ENCODE measurements around the gene ZNF543.

ZNF543 gene

DNA sequence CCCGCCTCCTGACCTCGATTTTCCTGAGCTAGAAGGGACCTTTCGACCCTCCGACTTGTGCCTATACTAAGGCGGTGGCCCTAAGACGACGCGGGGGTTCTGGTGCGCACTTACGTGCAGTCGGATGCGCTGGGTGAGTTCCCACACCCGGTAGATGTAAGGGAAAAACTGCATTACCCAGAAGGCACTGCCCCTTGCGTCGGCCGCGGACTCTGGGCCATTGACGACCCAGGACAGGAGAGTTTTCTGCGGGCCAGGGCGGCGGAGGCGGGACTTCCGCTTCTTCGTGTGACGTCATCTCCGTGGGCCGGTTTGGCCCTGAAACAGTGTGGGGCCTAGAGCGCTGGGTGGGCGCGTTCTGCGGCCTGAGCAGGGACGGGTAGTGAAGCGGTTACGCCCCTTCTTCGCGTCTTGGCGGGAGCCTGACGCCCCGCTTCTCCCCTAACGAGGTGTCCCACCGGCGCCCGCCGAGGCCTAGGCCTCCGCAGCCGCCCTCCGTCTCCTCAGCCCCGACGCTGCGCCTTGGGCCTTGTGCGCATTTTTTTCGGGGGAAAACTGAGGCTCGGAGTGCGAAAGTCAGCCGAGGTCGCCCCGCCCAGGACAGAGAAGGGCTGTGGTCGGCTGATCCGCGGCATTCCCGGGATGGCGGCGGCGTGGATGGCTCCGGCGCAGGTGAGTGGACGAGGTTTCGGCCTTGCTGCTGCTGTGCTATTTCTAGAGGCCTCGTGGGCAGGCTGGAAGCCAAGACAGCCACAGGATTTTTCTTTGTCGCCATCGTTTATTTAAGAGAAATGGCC, 39.9 kb upstream of the ZNF543 start, which contains the start of gene ZNF460:
Gene ZNF460, plus strand, starts transcription at position 321 of the 797 bp plus-strand sequence. Its CDS starts 322 bp downstream, at position 643.
- peak; percentile 98 for DNase-seq (ENCODE audit: low read depth)
- H3K4me3 ChIP-seq (replicated peaks; ENCODE audit: low read depth, low read length) = peak within 1 kb of the TSS; percentile 97
- TF ChIP-seq, protein P1, sequence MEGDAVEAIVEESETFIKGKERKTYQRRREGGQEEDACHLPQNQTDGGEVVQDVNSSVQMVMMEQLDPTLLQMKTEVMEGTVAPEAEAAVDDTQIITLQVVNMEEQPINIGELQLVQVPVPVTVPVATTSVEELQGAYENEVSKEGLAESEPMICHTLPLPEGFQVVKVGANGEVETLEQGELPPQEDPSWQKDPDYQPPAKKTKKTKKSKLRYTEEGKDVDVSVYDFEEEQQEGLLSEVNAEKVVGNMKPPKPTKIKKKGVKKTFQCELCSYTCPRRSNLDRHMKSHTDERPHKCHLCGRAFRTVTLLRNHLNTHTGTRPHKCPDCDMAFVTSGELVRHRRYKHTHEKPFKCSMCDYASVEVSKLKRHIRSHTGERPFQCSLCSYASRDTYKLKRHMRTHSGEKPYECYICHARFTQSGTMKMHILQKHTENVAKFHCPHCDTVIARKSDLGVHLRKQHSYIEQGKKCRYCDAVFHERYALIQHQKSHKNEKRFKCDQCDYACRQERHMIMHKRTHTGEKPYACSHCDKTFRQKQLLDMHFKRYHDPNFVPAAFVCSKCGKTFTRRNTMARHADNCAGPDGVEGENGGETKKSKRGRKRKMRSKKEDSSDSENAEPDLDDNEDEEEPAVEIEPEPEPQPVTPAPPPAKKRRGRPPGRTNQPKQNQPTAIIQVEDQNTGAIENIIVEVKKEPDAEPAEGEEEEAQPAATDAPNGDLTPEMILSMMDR (IDR thresholded peaks at IDR 0.05; ENCODE audit: low read length, missing control alignments) = no peak

DNA sequence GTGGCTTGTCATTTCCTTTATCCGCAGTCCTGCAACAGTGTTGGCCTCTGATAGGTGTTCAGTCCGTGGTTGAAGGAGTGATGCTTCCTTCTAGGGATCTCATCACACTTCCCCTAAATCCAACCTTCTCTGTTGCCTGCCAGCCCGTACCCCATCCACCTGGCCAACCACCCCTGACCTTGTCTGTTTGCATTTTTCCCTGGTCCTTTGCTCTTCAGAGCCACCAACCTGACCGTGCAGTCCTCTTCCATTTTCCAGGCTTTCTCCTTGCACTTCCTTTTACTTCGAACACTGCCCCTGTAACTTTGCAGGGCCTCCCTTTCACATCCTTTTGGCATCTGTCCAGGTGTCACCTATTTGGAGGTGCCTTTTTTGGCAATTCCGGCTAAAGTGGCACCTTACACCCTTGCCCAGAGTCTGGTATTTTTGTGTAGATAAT, 39.3 kb upstream of the ZNF543 start:
- TF ChIP-seq, protein P1 (IDR thresholded peaks at IDR 0.05; ENCODE audit: low read length, missing control alignments) = no peak
- DNase-seq (ENCODE audit: low read depth) = no peak

DNA sequence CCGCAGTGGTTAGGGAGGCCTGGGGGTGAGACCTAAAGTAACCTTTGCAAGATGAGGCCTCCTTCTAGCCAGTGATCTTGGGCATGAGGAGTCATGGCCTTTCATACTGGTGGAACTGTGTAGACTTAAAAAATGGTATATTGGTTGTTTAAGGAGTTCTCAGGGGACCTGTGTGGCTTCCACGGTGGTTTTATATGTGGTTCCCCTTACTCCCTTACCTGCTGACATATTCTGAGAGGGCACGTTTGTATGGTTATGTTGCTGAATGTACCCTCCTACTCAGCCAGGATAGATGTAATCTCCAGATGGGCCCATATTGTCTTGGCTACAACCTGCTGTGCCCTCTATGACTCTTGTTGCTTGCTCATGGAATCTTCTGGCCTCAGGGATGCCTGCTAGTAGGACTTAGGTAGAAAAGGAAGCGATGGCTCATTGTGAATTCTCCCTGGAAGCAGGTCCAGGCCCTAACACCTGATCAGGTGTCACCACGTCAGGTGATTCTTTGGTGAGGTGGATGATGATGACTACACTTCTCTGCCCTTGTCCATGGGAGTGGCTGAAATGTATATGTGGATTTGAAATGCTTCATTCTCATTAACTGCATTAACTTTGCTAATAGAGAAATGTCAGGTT, 38.1 kb upstream of the ZNF543 start:
- peak overlapping the region; percentile 97 for H3K4me3 ChIP-seq (replicated peaks; ENCODE audit: low read depth, low read length)
- DNase-seq (ENCODE audit: low read depth) = no peak
- TF ChIP-seq, protein P1 (IDR thresholded peaks at IDR 0.05; ENCODE audit: low read length, missing control alignments) = no peak

More for the DNA sequence above, 39.3 kb upstream of the ZNF543 start:
- H3K4me3 ChIP-seq (replicated peaks; ENCODE audit: low read depth, low read length) = peak overlapping the region; percentile 97

DNA sequence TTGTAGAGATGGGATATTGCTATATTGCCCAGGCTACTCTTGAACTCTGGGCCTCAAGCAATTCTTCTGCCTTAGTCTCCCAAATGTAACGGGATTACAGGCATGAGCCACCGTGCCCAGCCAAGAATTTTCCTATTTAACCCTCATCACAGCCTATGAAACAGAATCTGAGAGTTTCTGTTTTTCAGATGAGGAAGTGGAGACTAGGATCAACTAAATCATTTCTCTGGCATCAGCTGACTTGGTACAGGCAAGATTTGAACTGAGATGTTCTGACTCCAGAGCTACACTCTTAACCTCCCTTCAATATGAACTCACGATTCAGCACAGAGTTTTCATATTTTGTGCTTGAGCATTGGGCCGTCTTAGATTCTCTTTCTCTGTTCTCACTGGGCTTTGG, 31.9 kb upstream of the ZNF543 start:
- no peak for DNase-seq (ENCODE audit: low read depth)
- TF ChIP-seq, protein P1 (IDR thresholded peaks at IDR 0.05; ENCODE audit: low read length, missing control alignments) = no peak

DNA sequence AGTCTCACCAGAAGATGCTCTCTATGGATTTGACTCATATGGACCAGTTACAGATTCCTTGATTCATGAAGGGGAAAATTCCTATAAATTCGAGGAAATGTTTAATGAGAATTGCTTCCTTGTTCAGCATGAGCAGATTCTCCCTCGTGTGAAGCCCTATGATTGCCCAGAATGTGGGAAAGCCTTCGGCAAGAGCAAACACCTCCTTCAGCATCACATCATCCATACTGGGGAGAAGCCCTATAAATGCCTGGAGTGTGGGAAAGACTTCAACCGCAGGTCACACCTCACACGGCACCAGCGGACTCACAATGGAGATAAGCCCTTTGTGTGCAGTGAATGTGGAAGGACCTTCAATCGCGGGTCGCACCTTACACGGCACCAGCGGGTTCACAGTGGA, 29.3 kb upstream of the ZNF543 start:
- TF ChIP-seq, protein P1 (IDR thresholded peaks at IDR 0.05; ENCODE audit: low read length, missing control alignments) = no peak
- DNase-seq (ENCODE audit: low read depth) = no peak
- H3K4me3 ChIP-seq (replicated peaks; ENCODE audit: low read depth, low read length) = no peak overlapping the region

More for the DNA sequence above, 31.9 kb upstream of the ZNF543 start:
- no peak overlapping the region for H3K4me3 ChIP-seq (replicated peaks; ENCODE audit: low read depth, low read length)

DNA sequence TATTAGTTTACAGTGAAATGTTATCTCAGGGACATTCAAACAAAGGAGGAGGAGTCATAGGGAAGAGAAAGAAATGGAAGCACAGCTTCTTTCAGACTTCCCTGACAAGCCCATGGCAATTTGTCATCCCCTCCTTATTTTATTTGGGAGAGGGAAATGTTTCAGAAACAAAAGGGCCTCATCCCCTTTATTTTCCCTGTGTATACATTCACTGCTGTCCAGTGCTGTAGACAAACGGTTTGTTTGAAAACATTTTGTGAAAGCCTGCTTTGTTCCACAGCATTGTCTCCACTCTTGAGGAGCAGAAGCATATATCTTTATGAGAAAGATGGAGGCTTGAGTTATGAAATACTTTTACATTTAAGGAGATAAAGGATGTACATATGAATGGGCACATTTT, 27.7 kb upstream of the ZNF543 start:
- no peak overlapping the region for H3K4me3 ChIP-seq (replicated peaks; ENCODE audit: low read depth, low read length)
- no peak for DNase-seq (ENCODE audit: low read depth)
- TF ChIP-seq, protein P1 (IDR thresholded peaks at IDR 0.05; ENCODE audit: low read length, missing control alignments) = no peak

Measured in fibroblast of pulmonary artery (primary cell).